Osteoblast (primary cell): ENCODE results near the gene ZNF691. TPM values are rescaled to one million over a fixed set of nuclear protein-coding genes. Genes with fewer than 3 reads are reported as not detected.

Experiments used
- DNase-seq: peaks from one replicate; pipeline ENCODE4 v3.0.0; 2011; ENCODE audit warnings: low spot score, mixed read lengths; ENCODE audit not compliant: insufficient read length; ENCODE audit errors: missing footprints
- H2AFZ ChIP-seq: 2 replicates; pipeline ENCODE4 v1.6.0; 2011; ENCODE audit warnings: mild to moderate bottlenecking, low read length
- H3K27ac ChIP-seq: 2 replicates; pipeline ENCODE4 v1.5.1; 2011; ENCODE audit warnings: mild to moderate bottlenecking, low read depth, low read length, moderate library complexity
- H3K27me3 ChIP-seq: 2 replicates; pipeline ENCODE4 v1.6.0; 2012; ENCODE audit warnings: mild to moderate bottlenecking, control low read depth, inconsistent platforms, low read length, moderate library complexity; ENCODE audit not compliant: insufficient read depth
- H3K36me3 ChIP-seq: 2 replicates; pipeline ENCODE4 v1.5.1; 2011; ENCODE audit warnings: mild to moderate bottlenecking, low read length, control low read depth, moderate library complexity; ENCODE audit not compliant: insufficient read depth
- H3K4me1 ChIP-seq: 2 replicates; pipeline ENCODE4 v1.5.1; 2011; ENCODE audit warnings: mild to moderate bottlenecking, low read length, control low read depth, moderate library complexity; ENCODE audit not compliant: insufficient read depth
- H3K4me2 ChIP-seq: 2 replicates; pipeline ENCODE4 v1.6.0; 2011; ENCODE audit warnings: mild to moderate bottlenecking, low read length; ENCODE audit not compliant: insufficient read depth
- H3K4me3 ChIP-seq: fragments of 200-600 bp; sonication (generic); 3 replicates; pipeline ENCODE4 v1.5.1; 2012; ENCODE audit warnings: mild to moderate bottlenecking, low read length, inconsistent platforms; ENCODE audit not compliant: insufficient read depth
- H3K79me2 ChIP-seq: 2 replicates; pipeline ENCODE4 v1.6.0; 2012; ENCODE audit warnings: mild to moderate bottlenecking, low read length, control low read depth, inconsistent platforms; ENCODE audit not compliant: insufficient read depth
- H3K9me3 ChIP-seq: 2 replicates; pipeline ENCODE4 v1.5.1; 2011; ENCODE audit warnings: low read depth, low read length, control low read depth
- H4K20me1 ChIP-seq: 2 replicates; pipeline ENCODE4 v1.6.0; 2012; ENCODE audit warnings: mild to moderate bottlenecking, low read length, control low read depth; ENCODE audit not compliant: insufficient read depth
- total RNA-seq: library from RNA; depleted of rRNA; stranded (reverse); fragments of >200 nt; gene quantifications from 2 replicates; pipeline ENCODE4 v1.2.3, GENCODE V29; 2012
- TF ChIP-seq, protein P1 (sequence below): IDR thresholded peaks from 2 replicates; pipeline ENCODE4 v1.5.1; 2011; ENCODE audit warnings: mild to moderate bottlenecking, low read depth, low read length, moderate library complexity; ENCODE audit errors: extremely low read depth

Gene ZNF691
- total RNA-seq, 1 donor = 5.4 TPM

DNA sequence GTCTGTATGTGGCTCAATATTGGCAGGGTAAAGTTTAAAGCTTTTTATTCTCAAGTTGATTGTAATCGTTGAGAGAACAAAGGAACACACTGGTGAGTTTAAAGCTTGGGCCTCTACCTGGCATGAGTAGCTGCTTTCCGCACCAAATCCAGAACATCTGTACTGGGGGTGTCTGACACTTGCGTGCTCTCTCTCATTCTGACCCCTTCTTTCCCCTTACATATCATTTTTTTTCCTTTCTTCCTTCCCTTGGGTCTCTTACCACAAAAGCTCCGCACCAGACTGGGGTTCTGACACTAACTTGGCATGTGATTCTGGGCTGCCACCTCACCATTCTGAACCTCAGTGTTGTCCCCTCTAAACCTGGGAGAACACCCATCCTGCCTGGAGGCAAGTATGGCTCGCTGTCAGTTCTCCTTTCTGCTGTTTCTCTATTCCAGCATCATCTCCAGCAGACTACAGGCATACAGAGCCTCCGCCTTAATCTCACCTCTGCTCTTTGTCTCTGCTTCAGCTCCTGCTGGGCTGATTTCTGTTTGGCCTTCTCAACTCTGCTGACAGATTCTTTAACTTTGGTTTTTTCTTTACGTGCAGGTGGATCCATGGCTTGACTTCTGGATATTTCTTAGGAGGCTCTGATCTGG lies 30.4 kb upstream of the ZNF691 start:
- no peaks in the 10 kb centered on the region for H3K9me3 ChIP-seq
- peak overlapping the region; percentile 89 for H2AFZ ChIP-seq
- TF ChIP-seq, protein P1, sequence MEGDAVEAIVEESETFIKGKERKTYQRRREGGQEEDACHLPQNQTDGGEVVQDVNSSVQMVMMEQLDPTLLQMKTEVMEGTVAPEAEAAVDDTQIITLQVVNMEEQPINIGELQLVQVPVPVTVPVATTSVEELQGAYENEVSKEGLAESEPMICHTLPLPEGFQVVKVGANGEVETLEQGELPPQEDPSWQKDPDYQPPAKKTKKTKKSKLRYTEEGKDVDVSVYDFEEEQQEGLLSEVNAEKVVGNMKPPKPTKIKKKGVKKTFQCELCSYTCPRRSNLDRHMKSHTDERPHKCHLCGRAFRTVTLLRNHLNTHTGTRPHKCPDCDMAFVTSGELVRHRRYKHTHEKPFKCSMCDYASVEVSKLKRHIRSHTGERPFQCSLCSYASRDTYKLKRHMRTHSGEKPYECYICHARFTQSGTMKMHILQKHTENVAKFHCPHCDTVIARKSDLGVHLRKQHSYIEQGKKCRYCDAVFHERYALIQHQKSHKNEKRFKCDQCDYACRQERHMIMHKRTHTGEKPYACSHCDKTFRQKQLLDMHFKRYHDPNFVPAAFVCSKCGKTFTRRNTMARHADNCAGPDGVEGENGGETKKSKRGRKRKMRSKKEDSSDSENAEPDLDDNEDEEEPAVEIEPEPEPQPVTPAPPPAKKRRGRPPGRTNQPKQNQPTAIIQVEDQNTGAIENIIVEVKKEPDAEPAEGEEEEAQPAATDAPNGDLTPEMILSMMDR = no peak
- DNase-seq = peak; percentile 72
- H3K4me3 ChIP-seq = peak overlapping the region; percentile 91
- peaks cover 17% of the 10 kb centered on the region for H3K4me1 ChIP-seq
- H3K27ac ChIP-seq = peak overlapping the region; percentile 8
- H3K36me3 ChIP-seq = no peaks in the 10 kb centered on the region
- peaks cover 18% of the 10 kb centered on the region for H3K79me2 ChIP-seq
- H3K27me3 ChIP-seq = no peaks in the 10 kb centered on the region
- H3K4me2 ChIP-seq = peak overlapping the region; percentile 77
- H4K20me1 ChIP-seq = no peaks in the 10 kb centered on the region

DNA sequence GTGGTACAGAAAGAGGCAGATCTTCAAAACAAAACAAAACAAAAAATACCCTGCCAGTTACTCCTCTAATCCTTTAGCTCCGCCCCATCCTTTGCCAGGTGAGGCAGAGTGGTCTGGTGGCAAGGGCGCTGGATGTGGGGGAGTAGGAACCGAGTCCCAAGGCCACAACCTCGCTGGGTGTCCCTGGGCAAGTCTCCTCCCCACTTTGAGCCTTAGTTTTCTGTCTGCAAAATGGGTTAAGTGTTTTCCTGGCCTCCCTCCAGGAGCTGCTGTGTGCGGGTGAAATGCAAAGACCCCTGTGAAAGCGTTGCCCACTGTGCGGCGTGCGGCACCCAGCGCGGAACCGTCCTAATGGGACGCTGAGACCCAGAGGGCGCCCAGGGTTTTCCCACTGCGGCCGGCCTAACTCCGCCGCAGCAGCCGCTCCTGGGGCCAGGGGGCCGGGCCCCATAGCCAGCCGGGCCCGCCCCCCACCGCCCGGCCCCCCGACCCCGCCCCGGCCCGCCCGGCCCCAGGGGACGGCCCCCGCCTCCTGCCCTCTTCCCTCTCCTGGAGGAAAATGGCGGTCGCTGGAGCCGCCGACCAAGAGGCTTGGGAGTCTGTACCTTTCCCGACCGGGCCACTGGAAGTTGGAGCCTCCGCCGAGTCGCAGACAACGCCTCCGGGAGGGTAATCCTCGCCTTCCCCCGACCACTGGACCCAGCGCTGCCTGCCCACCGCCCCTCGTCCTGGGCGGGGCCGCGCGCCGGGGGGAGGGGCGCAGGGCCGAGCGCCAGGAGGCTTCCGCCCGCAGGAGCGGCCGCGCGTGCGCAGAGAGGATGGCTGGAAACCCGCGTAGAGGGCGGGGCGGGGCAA lies 29.6 kb upstream of the ZNF691 start, which contains the start of the genes ERMAP and SVBP:
Gene ERMAP (plus strand): TSS at position 538 of the 855 bp plus-strand sequence. CDS start 13,327 bp downstream, outside the sequence.
Gene SVBP (minus strand): TSS at position 813 of the 855 bp plus-strand sequence. CDS start 853 bp downstream, outside the sequence.
- TF ChIP-seq, protein P1 = no peak
- Histone ChIP-seq H3K36me3 (no peaks in the 10 kb centered on the region), H2AFZ (peak within 1 kb of the TSS; percentile 92), H4K20me1 (no peaks in the 10 kb centered on the region), H3K9me3 (no peaks in the 10 kb centered on the region), H3K79me2 (peaks cover 18% of the 10 kb centered on the region), H3K27me3 (no peaks in the 10 kb centered on the region), H3K4me2 (peak within 1 kb of the TSS; percentile 95), H3K4me3 (peak within 1 kb of the TSS; percentile 91), H3K27ac (peak within 1 kb of the TSS; percentile 89), H3K4me1 (peaks cover 17% of the 10 kb centered on the region)
- peak; percentile 98 for DNase-seq

DNA sequence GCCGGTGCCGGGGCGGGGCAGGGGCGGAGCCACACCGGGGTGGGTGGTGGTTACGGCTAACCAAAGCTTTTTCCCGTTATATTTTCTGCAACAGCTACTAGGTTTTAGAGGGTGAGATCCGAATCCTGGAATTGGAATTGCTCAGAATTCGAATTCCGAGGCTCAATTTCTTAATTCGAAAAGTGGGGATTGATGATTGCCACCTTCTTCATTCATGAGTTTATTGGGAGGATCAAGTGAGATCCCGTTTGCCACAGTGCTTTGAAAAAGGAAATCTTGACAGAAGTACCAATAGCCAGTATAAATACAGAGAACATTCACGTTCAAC lies 29.0 kb upstream of the ZNF691 start:
- Histone ChIP-seq H3K4me1 (peaks cover 17% of the 10 kb centered on the region), H3K9me3 (no peaks in the 10 kb centered on the region), H3K27me3 (no peaks in the 10 kb centered on the region), H3K4me2 (peak overlapping the region; percentile 95), H3K27ac (no peak overlapping the region), H2AFZ (peak overlapping the region; percentile 79), H3K36me3 (no peaks in the 10 kb centered on the region), H4K20me1 (no peaks in the 10 kb centered on the region), H3K4me3 (peak overlapping the region; percentile 91), H3K79me2 (peaks cover 18% of the 10 kb centered on the region)
- no peak for DNase-seq
- TF ChIP-seq, protein P1 = no peak

DNA sequence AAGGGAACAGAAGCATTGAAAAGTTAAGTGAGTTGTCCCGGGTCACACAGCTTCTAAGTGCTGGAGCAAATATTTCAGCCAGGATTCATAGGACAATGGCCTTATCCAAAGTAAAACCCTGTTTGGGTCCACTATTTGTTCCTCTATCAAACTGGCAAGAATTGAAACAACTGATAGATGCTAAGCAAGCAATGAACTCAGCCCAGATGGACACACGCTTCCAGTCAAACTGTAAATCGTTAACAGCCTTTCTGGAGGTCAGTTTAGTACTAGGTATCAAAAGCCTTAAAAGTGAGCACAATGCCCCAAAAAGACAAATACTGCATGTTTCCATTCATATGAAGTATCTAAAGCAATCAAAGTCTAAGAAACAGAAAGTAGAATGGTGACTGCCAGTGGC lies 28.4 kb upstream of the ZNF691 start:
- Histone ChIP-seq H3K36me3 (no peaks in the 10 kb centered on the region), H3K4me1 (peaks cover 20% of the 10 kb centered on the region), H4K20me1 (no peaks in the 10 kb centered on the region), H3K4me3 (peak overlapping the region; percentile 91), H3K4me2 (peak overlapping the region; percentile 95), H2AFZ (no peak overlapping the region), H3K9me3 (no peaks in the 10 kb centered on the region), H3K27me3 (no peaks in the 10 kb centered on the region), H3K27ac (no peak overlapping the region), H3K79me2 (peaks cover 18% of the 10 kb centered on the region)
- DNase-seq = no peak
- TF ChIP-seq, protein P1 = no peak
